Measurements from ENCODE around the gene PLPP2. TPM values are rescaled to one million over a fixed set of nuclear protein-coding genes. Genes with fewer than 3 reads are reported as not detected.

The PLPP2 gene
- 0.53 and 1.9 TPM in 2 replicates for total RNA-seq

DNA sequence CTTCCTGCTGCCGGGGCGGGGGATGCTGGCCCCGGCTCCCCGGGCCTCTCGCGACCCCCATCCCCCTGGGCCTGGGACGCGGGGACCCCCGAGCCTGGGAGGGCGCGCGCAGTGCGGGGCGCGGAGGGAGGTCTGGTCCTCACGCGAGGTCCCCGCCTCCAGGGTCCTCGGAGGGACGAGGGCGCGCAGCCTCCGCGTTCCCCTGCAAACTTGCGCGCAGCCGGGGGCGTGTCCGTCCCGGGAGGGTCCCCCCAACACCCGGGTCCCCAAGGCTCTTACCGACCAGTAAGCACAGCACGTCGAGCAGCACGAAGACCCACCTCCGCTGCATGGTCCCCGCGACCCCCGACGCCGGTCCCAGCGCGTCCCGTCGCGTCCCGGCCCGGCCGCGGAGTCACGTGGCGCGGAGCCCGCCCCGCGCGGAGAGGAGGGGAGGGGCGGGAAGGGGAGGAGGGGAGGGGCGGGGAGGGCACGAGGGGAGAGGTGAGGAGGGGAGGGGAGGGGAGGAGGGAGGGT, at the start of gene PLPP2:
TSS of gene PLPP2 (minus strand) at position 398 of the 516 bp plus-strand sequence. CDS start at position 331, 67 bp downstream.

Other genes starting within 250 kb of the PLPP2 start
- not detected in 2 replicates for gene OR4F17, start 184.3 kb downstream of the PLPP2 start, total RNA-seq
- gene MIER2, start 53.4 kb upstream of the PLPP2 start, total RNA-seq, result 18.5 and 24.2 TPM in 2 replicates
- gene C2CD4C, start 117.7 kb upstream of the PLPP2 start, total RNA-seq, result not detected in 2 replicates
- gene SHC2, start 169.6 kb upstream of the PLPP2 start, total RNA-seq, result 0.13 TPM in 1 of 2 replicates, not detected in the other
- gene MADCAM1, start 205.1 kb upstream of the PLPP2 start, total RNA-seq, result 0.06 TPM in 1 of 2 replicates, not detected in the other
- 25.5 and 30.3 TPM in 2 replicates for gene TPGS1, start 216.1 kb upstream of the PLPP2 start, total RNA-seq
- 63.0 and 74.1 TPM in 2 replicates for gene CDC34, start 240.4 kb upstream of the PLPP2 start, total RNA-seq